ENCODE results near the gene PRSS56. TPM values are rescaled to one million over a fixed set of nuclear protein-coding genes. Genes with fewer than 3 reads are reported as not detected.

Gene PRSS56
- total and polyA plus RNA-seq, 11 donors = 0.11 to 0.25 (median 0.15) TPM; not detected in 6

- TF ChIP-seq POLR2A (IDR thresholded peaks at IDR 0.05) = no peak
- TF ChIP-seq, protein P1, sequence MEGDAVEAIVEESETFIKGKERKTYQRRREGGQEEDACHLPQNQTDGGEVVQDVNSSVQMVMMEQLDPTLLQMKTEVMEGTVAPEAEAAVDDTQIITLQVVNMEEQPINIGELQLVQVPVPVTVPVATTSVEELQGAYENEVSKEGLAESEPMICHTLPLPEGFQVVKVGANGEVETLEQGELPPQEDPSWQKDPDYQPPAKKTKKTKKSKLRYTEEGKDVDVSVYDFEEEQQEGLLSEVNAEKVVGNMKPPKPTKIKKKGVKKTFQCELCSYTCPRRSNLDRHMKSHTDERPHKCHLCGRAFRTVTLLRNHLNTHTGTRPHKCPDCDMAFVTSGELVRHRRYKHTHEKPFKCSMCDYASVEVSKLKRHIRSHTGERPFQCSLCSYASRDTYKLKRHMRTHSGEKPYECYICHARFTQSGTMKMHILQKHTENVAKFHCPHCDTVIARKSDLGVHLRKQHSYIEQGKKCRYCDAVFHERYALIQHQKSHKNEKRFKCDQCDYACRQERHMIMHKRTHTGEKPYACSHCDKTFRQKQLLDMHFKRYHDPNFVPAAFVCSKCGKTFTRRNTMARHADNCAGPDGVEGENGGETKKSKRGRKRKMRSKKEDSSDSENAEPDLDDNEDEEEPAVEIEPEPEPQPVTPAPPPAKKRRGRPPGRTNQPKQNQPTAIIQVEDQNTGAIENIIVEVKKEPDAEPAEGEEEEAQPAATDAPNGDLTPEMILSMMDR (IDR thresholded peaks at IDR 0.05) = peak in 6 of 12 donors; percentile 11 to 47 (median 28)
- intact Hi-C loops (cut with DNase I) = loop anchor here (2.0 to 10.0 kb wide), 6 partner anchors 72 to 619 kb away; no protein-coding TSS in a partner anchor
- WGBS, 4 donors = 1 to 3% (median 2%) methylated on average over 33 to 75 of the region's 75 CpGs
- Histone ChIP-seq H3K27me3 (peaks cover 30 to 63% (median 47%) of the 10 kb centered on the region in 9 donors), H3K4me3 (peak overlapping the region; percentile 4 to 51 (median 38)), H3K27ac (no peak overlapping the region), H3K4me1 (peaks cover 0 to 44% (median 21%) of the 10 kb centered on the region in 12 donors), H3K9me3 (no peaks in the 10 kb centered on the region), H3K36me3 (no peaks in the 10 kb centered on the region)
- ATAC-seq (peak in 3 of 4 donors; percentile 25 to 51 (median 36)), DNase-seq (peak in 3 of 5 donors; percentile 37 to 50 (median 40))
Observed at GRCh38 chr2:232523682-232524597, 3.8 kb downstream of the PRSS56 start.

GRCh38 chr2:232524771-232525170 is 4.6 kb downstream of the PRSS56 start:
- Histone ChIP-seq H3K9me3 (no peaks in the 10 kb centered on the region), H3K36me3 (no peaks in the 10 kb centered on the region), H3K27ac (no peak overlapping the region), H3K4me1 (peaks cover 0 to 44% (median 21%) of the 10 kb centered on the region in 12 donors), H3K4me3 (peak overlapping the region in 1 of 12 donors; percentile 36), H3K27me3 (peaks cover 30 to 61% (median 47%) of the 10 kb centered on the region in 9 donors)
- ATAC-seq (no peak), DNase-seq (no peak)
- intact Hi-C loops (cut with DNase I) = loop anchor here (5.0 to 10.0 kb wide), 5 partner anchors 72 to 620 kb away; no protein-coding TSS in a partner anchor
- no peak for TF ChIP-seq POLR2A (IDR thresholded peaks at IDR 0.05)
- TF ChIP-seq, protein P1 (IDR thresholded peaks at IDR 0.05) = no peak
- WGBS, 4 donors = 70 to 89% (median 74%) methylated on average over 4 to 6 of the region's 6 CpGs

DNA sequence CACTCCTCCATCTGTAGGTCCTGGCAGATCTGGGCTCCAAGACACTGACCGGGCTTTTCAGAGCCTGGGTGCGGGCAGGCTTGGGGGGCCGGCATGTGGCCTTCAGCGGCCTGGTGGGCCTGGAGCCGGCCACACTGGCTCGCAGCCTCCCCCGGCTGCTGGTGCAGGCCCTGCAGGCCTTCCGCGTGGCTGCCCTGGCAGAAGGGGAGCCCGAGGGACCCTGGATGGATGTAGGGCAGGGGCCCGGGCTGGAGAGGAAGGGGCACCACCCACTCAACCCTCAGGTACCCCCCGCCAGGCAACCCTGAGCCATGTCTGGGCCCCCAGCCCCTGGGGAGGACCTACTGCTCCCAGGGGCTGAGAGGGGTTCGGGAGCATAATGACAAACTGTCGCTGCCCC is 5.0 kb downstream of the PRSS56 start:
- ATAC-seq = no peak
- peak in 1 of 5 donors; percentile 14 for DNase-seq
- no peak for TF ChIP-seq POLR2A (IDR thresholded peaks at IDR 0.05)
- TF ChIP-seq, protein P1 (IDR thresholded peaks at IDR 0.05) = no peak
- no peak overlapping the region for H3K4me3 ChIP-seq
- no peaks in the 10 kb centered on the region for H3K36me3 ChIP-seq
- no peaks in the 10 kb centered on the region for H3K9me3 ChIP-seq
- peaks cover 0 to 44% (median 21%) of the 10 kb centered on the region in 12 donors for H3K4me1 ChIP-seq
- H3K27ac ChIP-seq = no peak overlapping the region
- peaks cover 30 to 58% (median 43%) of the 10 kb centered on the region in 9 donors for H3K27me3 ChIP-seq
- 80 to 100% (median 84%) methylated on average over 1 to 14 of the region's 14 CpGs for WGBS, 4 donors
- intact Hi-C loops (cut with DNase I) = loop anchor here in 4 of 10 donors (10.0 kb wide), 1 partner anchor 620 kb away; no protein-coding TSS in a partner anchor

Measured in heart left ventricle (tissue), 16 donors.